ENCODE data around the gene HYDIN. TPM values are rescaled to one million over a fixed set of nuclear protein-coding genes. Genes with fewer than 3 reads are reported as not detected.
A peak's percentile ranks its signal among the peaks of the same experiment; 100 is the strongest.

The HYDIN gene
- total RNA-seq (1 to 10 TPM in 6 of 9 donors, under 1 TPM in 3; 0.38 to 5.4 (median 1.6) TPM), polyA plus RNA-seq (under 1 TPM; 0.26 to 0.53 TPM)
- long read RNA-seq, donor 1, partial matches to known transcripts, result 0 of 1 reads
- long read RNA-seq, donor 1, other reads (novel, unspliced or antisense), result 1 of 1 reads
- long read RNA-seq, donor 2, result 0 reads
- long read RNA-seq, donor 3, result 0 reads

DNA sequence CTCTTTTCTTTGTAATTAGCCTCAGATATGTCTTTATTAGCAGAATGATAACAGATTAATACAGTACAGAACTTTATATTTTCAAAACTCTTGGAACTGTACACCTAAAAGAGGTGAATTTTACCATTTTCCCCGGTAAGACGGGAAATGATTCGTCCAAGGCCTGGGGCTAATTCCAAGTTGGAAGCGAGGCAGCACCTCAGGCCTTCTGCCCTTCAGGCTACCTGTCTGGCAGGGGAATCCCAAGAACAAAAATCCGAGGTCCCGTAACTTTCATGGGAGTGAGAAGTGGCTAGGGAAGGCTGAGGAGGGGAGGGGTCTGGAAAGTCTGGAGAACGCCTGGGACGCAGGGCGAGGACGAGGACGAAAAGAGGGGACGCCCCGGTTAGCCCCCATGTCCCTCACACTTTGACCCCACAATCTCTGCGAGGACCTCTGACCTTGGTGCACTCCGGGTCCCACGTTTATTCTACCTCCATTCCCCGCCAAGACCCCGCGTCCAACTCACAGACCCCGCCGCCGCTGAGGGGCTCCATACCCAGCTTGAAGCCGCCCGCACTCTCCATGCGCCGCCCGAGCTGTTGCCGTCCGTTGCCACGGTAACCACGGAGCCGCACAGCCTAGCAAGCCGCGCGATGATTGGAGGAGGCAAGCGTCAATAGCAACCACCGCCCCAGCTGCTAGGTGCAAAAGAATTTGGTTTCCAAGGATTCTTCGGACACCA lies at the start of gene HYDIN:
Gene HYDIN, minus strand, starts transcription at position 601 of the 724 bp plus-strand sequence. CDS start 43,827 bp downstream, outside the sequence.
- H3K9me3 ChIP-seq, result peaks cover 0 to 33% (median 20%) of the 10 kb centered on the region in 12 donors
- peaks cover 0 to 25% (median 6%) of the 10 kb centered on the region in 9 donors for H3K27me3 ChIP-seq
- H3K4me1 ChIP-seq, result no peaks in the 10 kb centered on the region
- 10 to 22% (median 12%) methylated on average over 21 to 38 of the region's 38 CpGs for WGBS, 4 donors
- H3K36me3 ChIP-seq, result no peaks in the 10 kb centered on the region
- DNase-seq (peak in 1 of 5 donors; percentile 28), ATAC-seq (no peak)
- peak within 1 kb of the TSS in 5 of 12 donors; percentile 2 to 28 (median 26) for H3K4me3 ChIP-seq
- TF ChIP-seq POLR2A (IDR thresholded peaks at IDR 0.05), result no peak
- TF ChIP-seq, protein P1, sequence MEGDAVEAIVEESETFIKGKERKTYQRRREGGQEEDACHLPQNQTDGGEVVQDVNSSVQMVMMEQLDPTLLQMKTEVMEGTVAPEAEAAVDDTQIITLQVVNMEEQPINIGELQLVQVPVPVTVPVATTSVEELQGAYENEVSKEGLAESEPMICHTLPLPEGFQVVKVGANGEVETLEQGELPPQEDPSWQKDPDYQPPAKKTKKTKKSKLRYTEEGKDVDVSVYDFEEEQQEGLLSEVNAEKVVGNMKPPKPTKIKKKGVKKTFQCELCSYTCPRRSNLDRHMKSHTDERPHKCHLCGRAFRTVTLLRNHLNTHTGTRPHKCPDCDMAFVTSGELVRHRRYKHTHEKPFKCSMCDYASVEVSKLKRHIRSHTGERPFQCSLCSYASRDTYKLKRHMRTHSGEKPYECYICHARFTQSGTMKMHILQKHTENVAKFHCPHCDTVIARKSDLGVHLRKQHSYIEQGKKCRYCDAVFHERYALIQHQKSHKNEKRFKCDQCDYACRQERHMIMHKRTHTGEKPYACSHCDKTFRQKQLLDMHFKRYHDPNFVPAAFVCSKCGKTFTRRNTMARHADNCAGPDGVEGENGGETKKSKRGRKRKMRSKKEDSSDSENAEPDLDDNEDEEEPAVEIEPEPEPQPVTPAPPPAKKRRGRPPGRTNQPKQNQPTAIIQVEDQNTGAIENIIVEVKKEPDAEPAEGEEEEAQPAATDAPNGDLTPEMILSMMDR (IDR thresholded peaks at IDR 0.05), result no peak
- intact Hi-C loops (cut with DNase I), result no loop called here
- no peak within 1 kb of the TSS for H3K27ac ChIP-seq

DNA sequence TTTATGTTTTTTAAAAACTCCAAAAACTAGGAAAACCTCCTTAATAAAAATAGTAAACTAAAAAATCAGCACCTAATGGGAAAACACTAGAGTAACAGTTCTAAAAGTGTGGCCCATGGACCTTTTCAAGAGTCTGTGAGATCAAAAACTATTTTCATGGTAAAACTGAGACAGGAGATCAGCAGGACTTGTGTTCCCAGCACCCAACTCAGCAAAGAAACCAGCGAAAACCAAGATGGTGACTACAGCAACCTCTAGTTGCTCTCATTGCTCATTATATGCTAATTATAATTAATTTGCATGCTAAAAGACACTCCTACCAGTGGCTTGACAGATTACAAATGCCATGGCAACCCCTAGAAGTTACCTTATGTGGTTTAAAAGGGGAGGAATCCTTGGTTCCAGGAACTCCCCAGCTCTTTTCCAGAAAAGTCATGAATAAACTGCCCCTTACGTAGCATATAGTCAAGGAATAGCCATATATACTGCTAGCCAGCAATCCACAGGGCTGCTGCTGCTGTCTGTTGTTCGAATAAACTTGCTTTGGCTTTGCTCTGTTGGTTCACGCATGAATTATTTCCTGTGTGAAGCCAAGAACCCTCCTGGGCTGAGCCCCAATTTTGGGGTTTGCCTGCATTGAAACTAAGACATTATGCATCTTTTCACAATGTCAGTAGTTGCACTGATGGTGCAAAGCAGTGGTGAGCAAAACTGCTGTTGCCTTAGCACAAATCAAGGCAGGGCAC lies 46.2 kb upstream of the HYDIN start:
- H3K4me1 ChIP-seq, result no peaks in the 10 kb centered on the region
- H3K36me3 ChIP-seq, result no peaks in the 10 kb centered on the region
- no peak for DNase-seq
- H3K27me3 ChIP-seq, result no peaks in the 10 kb centered on the region
- peaks cover 0 to 16% (median 0%) of the 10 kb centered on the region in 12 donors for H3K9me3 ChIP-seq
- H3K27ac ChIP-seq, result no peak overlapping the region
- ATAC-seq, result no peak
- H3K4me3 ChIP-seq, result no peak overlapping the region
- WGBS, 4 donors, result 87 to 96% (median 96%) methylated on average over 4 of the region's 4 CpGs
- TF ChIP-seq POLR2A (IDR thresholded peaks at IDR 0.05), result no peak
- TF ChIP-seq, protein P1 (IDR thresholded peaks at IDR 0.05), result no peak
- intact Hi-C loops (cut with DNase I), result no loop called here

DNA sequence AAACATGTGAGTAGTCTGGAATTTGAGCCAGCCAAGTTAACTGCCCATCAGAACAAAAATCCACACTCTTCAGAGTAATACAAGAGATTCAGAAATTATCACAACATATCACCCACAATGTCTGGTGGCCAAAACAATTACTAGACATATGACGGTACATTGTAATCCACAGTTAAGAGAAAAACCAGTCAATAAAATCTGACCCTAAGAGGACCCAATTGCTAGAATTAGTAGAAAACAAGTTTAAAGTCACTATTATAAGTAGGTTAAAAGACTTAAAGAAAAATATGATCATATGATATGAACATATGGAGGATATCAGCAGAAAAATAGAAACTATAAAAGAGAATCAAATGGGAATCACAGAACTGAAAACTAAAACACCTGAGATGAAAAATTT lies 42.9 kb upstream of the HYDIN start:
- TF ChIP-seq, protein P1 (IDR thresholded peaks at IDR 0.05), result no peak
- TF ChIP-seq POLR2A (IDR thresholded peaks at IDR 0.05), result no peak
- H3K36me3 ChIP-seq, result no peaks in the 10 kb centered on the region
- ATAC-seq, result no peak
- no peaks in the 10 kb centered on the region for H3K4me1 ChIP-seq
- 94 to 97% (median 96%) methylated on average over 1 of the region's 1 CpG for WGBS, 4 donors
- no peaks in the 10 kb centered on the region for H3K27me3 ChIP-seq
- peaks cover 0 to 16% (median 0%) of the 10 kb centered on the region in 12 donors for H3K9me3 ChIP-seq
- intact Hi-C loops (cut with DNase I), result no loop called here
- no peak overlapping the region for H3K4me3 ChIP-seq
- H3K27ac ChIP-seq, result no peak overlapping the region
- DNase-seq, result no peak

DNA sequence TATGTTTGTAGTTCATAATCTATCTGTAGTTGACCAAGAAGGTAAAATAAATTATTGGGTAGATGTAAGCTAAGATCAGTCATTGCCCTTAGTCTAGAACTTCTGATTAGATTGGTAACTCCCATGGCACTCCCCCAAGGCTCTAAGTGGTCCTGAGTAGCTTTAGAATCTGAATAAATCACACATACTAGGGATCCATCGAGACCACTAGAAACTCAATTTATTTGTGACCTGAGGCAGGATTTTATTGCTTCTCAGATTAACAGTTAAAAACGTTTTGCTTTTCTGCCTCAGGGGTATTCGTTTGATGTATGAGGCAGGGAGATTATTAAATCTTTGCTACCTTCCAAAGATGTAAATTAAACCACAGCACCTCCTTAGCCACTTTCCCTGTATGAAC lies 33.8 kb upstream of the HYDIN start:
- peaks cover 0 to 12% (median 0%) of the 10 kb centered on the region in 9 donors for H3K27me3 ChIP-seq
- H3K4me3 ChIP-seq, result no peak overlapping the region
- TF ChIP-seq, protein P1 (IDR thresholded peaks at IDR 0.05), result no peak
- TF ChIP-seq POLR2A (IDR thresholded peaks at IDR 0.05), result no peak
- H3K36me3 ChIP-seq, result no peaks in the 10 kb centered on the region
- ATAC-seq (no peak), DNase-seq (no peak)
- H3K4me1 ChIP-seq, result no peaks in the 10 kb centered on the region
- H3K27ac ChIP-seq, result no peak overlapping the region
- no peaks in the 10 kb centered on the region for H3K9me3 ChIP-seq
- WGBS, 4 donors, result 57 to 63% (median 59%) methylated on average over 3 of the region's 3 CpGs
- intact Hi-C loops (cut with DNase I), result no loop called here

Measured in heart left ventricle (tissue), 16 donors.